ENCODE data around the gene HOXC6.

HOXC6 gene

GRCh38 chr12:54002915-54003389, 25.3 kb upstream of the HOXC6 start:
- DNase-seq = no peak

GRCh38 chr12:54003625-54004024, 24.6 kb upstream of the HOXC6 start:
- no peak for DNase-seq

GRCh38 chr12:54004063-54004840, 24.0 kb upstream of the HOXC6 start:
- DNase-seq = no peak

DNA sequence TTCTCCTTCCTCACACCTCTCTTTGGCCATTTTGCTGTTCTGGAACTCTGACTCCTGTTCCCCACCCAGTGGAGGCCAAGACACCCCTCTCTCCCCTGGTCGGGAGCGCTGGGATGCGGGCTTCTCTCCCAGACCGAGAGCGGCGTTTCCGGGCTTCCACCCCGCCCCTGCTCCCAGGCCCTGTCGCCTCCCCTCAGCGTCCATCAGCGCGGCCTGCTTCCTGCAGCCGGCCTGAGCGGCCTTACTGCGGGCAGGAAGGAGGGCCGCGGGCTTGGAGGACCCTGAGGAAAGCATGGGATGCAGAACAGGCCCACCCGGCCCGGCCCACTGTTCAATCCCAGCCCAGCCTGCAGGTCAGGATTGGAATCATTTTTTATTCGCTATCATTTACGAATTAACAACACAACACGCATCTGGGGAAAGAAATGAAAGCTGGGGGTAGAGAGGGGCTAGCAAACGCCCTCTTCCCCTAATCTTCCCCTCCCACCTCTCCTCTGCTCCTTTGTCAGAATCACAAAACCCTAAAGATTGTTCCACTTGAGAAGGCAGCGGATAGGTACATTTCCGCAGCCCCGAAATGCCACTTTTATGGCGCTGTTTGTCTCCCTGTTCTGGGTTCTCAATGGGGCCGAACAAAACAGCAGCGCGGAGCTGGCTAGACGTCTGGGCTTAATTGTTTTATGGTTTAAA, 23.3 kb upstream of the HOXC6 start:
- DNase-seq = no peak

DNA sequence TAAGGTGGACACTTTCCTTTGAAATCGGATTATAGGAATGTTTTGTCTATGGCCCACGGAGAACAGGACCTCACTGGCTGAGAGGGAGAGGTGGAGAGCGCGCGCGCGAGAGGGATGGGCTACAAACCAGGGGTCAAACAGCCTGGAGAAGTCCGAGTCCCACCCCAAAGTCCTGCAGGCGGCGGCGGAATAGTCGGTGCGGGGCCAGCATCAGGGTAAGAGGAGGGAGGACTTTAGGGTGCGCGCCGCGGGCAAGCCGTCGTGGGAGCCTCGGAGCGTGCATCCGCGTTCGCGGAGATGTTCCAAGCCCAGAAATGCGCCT, 22.7 kb upstream of the HOXC6 start:
- DNase-seq = no peak

- DNase-seq = no peak
These were observed 22.2 kb upstream of the HOXC6 start for GRCh38 chr12:54005853-54006558.

- no peak for DNase-seq
These were observed 21.6 kb upstream of the HOXC6 start for GRCh38 chr12:54006559-54007220.

DNA sequence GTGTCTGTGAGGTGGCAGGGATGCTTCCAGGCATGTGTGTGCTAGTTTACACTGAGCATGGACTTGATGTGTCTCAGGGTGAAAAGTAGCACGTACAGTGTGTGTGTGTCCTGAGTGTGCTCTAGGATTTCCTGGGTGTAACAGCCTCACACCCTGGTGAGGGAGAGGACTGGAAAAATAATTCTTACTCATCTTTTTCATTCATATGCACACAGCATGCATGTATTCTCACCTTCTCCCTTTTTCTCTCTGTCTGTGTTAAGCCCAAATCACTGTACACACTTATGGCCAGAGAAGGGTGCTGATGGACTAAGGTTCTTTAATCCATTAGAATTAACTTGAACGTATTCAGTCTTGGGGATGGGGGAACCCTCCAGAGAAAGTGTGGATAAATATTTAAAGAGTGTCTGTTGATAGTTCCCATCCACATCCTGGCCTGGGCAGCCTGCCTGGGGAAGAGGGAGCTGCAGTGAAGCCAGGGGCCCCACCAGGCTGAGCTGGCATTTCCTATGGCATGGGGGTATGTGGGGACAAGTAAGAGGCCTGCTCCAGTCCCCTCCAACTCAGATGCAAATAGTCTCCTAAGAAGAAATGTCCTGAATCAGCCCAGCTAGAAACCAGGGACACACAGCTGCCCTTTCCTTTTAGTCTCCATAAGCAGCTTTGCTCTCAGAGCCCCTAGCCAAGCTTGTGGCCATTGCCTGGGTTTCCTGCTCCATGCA, 20.5 kb upstream of the HOXC6 start:
- DNase-seq = no peak

- no peak for DNase-seq
These were observed 20.0 kb upstream of the HOXC6 start for GRCh38 chr12:54008260-54008552.

- DNase-seq = no peak
These were observed 18.8 kb upstream of the HOXC6 start for GRCh38 chr12:54009171-54010052.

GRCh38 chr12:54010053-54010971, 17.9 kb upstream of the HOXC6 start:
- DNase-seq = no peak

- no peak for DNase-seq
These were observed 17.1 kb upstream of the HOXC6 start for GRCh38 chr12:54010972-54011664.

GRCh38 chr12:54011665-54012532, 16.3 kb upstream of the HOXC6 start:
- DNase-seq = no peak

DNA sequence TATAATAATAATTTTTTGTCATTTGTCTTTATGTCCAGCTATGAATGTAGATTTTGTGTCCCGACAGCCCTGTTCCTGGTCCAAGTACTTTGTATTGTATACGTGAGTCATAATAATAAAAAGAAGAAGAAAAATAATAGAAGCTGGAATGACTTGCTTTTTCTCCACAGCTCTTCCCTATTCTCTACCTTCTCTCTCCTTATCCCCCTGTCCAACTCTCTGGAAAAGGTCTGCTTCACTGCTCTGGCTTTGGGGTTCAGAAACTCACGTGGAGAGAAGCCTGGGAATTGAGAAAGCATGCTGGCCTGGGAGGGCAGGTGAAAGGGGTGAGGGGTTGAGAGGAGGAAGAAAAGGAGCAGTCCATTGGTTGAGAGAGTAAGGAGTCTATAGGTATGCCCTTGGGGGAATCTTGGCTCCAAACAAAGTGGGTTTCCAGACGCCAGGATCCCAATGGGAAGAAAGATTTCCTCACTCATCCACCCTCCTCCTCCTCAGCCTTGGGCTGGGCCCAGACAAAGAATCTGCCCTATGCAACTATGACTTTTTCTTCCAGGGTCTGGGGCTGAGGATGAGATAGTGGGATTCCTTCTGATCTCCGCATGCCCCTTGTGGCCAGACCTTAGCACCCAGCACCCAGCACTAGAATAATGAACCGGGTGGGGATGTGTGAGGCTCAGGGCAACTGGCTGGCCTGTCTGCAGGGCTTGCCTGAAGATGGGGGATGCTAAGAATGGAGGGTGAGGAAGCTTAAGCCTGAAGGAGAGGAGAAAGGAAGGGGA, 15.4 kb upstream of the HOXC6 start:
- DNase-seq = no peak

- no peak for DNase-seq
These were observed 13.7 kb upstream of the HOXC6 start for GRCh38 chr12:54014377-54015017.

GRCh38 chr12:54015018-54015931, 13.0 kb upstream of the HOXC6 start:
- DNase-seq = no peak

GRCh38 chr12:54016051-54016450, 12.2 kb upstream of the HOXC6 start:
- no peak for DNase-seq

Measured in NCI-H524 treated with DMSO at 0.1 percent for 48 hours (cell line).